GM12872 (cell line): ENCODE measurements around the gene IL17B.

ENCODE experiments used
- TF ChIP-seq, protein P1 (sequence below): IDR thresholded peaks from 3 replicates; pipeline ENCODE4 v1.5.1; 2011; ENCODE audit warnings: low read depth, mild to moderate bottlenecking, low read length, moderate library complexity; ENCODE audit not compliant: insufficient read depth

IL17B gene

DNA sequence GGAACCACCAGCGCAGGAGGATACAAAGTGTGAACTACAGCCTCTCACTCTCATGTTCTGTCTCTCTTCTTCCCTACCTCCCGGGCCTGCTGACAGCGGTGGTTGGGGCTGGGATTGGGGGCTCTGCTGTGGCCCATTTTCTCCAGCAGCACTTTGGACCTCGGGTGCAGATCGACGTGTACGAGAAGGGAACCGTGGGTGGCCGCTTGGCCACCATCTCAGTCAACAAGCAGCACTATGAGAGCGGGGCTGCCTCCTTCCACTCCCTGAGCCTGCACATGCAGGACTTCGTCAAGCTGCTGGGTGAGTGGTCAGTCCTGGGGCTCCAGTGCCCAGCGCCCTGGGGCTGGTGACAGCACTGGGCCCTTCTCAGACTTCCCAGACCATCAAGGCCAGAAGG is 16.6 kb downstream of the IL17B start:
- TF ChIP-seq, protein P1, sequence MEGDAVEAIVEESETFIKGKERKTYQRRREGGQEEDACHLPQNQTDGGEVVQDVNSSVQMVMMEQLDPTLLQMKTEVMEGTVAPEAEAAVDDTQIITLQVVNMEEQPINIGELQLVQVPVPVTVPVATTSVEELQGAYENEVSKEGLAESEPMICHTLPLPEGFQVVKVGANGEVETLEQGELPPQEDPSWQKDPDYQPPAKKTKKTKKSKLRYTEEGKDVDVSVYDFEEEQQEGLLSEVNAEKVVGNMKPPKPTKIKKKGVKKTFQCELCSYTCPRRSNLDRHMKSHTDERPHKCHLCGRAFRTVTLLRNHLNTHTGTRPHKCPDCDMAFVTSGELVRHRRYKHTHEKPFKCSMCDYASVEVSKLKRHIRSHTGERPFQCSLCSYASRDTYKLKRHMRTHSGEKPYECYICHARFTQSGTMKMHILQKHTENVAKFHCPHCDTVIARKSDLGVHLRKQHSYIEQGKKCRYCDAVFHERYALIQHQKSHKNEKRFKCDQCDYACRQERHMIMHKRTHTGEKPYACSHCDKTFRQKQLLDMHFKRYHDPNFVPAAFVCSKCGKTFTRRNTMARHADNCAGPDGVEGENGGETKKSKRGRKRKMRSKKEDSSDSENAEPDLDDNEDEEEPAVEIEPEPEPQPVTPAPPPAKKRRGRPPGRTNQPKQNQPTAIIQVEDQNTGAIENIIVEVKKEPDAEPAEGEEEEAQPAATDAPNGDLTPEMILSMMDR = no peak

DNA sequence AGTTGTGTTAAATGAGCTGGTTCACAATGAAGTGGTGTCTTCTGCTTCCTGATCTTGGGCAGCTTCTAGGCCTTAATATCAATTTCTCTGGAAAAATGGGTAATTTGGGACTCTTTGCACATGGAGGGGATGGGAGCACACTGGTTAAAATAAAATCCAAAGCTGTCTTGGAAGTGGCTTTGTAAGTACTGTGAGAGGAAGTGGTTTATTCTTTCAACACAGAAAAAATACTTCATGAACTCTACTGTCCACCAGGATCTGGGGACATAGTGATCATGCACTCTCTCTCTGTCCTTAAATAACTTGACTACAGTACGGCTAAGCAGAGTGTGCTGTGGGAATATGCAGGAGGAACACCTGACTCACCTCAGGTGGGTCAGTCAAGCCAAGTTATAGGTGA is 18.8 kb downstream of the IL17B start:
- TF ChIP-seq, protein P1 = no peak

DNA sequence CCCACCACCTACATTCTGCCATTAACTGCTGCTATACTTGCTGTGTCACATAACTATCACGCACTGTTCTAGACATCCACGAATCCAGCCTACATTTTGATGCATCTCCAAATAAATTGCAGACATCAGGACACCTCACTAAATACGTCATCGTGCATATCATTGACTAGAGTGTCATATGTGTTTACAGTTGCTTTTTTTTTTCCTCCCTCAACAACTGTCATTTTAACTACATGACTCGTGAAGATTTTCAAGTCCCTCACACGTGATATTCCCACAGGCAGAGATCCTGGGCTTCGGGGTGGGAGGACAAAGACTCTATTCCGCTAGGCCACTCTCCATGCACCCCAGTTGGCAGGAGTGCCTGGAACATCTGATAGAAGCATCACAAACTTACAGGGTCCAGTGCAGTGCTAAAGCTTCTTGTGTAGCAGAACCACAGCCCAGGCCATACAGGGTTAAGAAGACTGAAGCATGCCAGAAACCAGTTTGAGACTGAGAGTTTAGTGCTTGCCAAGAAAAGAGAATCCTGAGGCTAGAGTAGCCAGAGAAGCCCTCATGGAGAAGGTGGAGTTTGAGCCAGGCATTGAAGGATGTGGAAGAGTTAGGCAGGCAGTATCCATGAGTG is 20.1 kb downstream of the IL17B start:
- TF ChIP-seq, protein P1 = no peak

DNA sequence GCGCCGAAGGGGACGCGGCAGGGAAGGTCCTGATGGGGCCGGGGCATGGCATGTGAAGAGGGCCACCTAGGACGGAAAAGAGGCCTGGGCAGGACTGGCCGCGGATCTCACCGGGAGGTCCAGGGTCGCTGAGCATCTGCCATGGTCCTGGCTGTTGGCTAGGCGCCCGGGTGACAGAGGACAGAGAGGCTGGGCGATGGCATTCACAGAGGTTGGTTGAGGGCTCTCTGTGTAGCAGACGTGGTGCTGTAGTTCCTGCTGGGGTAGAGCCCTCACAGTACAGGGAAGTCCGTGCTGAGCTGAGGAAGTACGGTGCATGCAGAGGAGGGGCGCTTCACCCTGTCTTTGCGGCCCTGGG is 20.8 kb downstream of the IL17B start:
- TF ChIP-seq, protein P1 = no peak

DNA sequence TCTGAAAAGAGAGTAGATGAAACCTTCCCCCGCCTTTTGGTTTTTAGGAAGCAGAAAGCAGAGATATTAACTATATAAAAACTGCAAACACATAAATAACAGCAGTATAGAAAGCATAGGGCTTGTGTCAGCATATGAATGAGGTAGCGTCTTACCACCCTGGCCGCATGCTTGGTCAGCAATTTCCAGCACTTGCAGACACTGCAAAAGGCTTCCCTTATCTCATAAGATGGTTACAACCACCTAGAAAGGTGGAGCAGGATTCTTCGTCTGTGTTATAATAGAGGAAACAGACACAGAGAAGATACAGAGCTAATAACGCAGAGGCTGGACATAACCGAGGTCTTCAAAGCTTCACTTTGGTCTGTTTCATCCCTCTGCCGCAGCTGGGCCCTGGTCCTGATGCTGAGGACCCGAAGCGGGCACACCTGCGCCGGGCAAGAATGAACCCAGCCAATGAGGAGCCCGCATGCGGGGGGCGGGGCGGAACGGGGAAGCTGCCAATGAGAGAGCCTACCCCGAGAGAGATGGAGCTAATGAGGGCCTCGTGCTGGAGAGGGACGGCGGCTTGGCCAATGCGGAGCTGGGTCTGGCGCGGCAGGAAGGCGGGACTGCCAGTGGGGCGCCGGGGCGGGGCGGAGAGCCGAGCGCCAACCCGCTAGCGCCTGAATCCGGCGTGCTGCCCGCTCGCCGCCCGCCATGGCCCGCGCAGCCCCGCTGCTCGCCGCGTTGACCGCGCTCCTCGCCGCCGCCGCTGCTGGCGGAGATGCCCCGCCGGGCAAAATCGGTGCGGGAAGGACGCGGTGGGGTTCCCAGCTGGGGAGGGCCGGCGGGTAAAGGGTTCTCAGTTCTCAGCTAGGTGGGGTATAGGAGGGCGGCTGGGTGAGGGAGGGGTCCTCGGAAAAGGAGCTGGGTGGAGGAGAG is 21.5 kb downstream of the IL17B start, which contains the start of gene PCYOX1L:
Gene PCYOX1L, plus strand, starts transcription at position 677 of the 924 bp plus-strand sequence. Its CDS starts 23 bp downstream, at position 700.
- TF ChIP-seq, protein P1 = no peak

DNA sequence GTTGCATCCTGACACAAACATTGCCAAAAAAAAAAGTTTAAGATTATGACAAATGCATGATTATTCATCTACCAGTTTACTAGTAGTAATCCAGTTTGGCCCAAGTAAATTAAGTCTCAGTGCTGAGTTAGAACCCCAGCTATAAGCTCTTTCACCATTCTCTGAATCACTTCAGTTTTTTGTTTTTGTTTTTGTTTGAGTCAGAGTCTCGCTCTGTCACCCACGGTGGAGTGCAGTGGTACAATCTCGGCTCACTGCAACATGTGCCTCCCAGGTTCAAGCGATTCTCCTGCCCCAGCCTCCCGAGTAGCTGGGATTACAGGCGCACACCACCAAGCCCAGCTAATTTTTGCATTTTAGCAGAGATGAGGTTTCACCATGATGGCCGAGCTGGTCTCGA is 22.7 kb downstream of the IL17B start:
- TF ChIP-seq, protein P1 = no peak

DNA sequence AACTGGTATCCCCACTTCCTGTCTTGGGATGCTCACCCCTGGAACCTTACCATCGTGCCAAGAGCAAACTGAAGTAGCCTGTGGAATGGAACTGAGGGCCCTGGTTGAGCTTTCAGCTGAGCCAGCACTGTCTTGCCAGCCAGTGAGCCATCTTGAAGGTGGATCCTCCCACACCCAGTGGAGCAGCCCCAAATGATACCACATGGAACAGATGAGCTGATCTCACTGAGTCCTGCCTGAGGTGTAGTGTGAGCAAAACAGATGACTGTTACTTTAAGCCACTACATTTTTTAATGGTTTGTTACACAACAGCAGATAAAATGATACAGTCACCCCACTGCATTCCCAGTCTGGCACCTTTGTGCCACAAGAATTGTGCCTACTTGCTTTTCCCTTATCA is 23.4 kb downstream of the IL17B start:
- TF ChIP-seq, protein P1 = no peak
